Esophagus squamous epithelium (tissue), 5 donors: Measurements from ENCODE around the gene KLK13. TPM values are rescaled to one million over a fixed set of nuclear protein-coding genes. Genes with fewer than 3 reads are reported as not detected.

Experiments
- DNase-seq: peaks from one replicate; lab custom pipeline; 2025; lab: John Stamatoyannopoulos, UW
- H3K27ac ChIP-seq, 4 donors: fragments of 200-600 bp; sonication (generic); one replicate each; pipeline ENCODE4 v1.5.1; 2016 to 2019; ENCODE audit warnings: mild to moderate bottlenecking in 1 of 4
- H3K27me3 ChIP-seq, 4 donors: fragments of 200-600 bp; sonication (generic); 1 replicate in 3 of 4; 2 replicates in 1 of 4; pipeline versions ENCODE4 v1.5.1 to v1.6.0; 2017 to 2021; ENCODE audit warnings: antibody characterized with exemption in 1 of 4
- H3K36me3 ChIP-seq, 3 donors: fragments of 200-600 bp; sonication (generic); one replicate each; pipeline ENCODE4 v1.5.1; 2016 to 2019
- H3K4me1 ChIP-seq, 3 donors: fragments of 200-600 bp; sonication (generic); one replicate each; pipeline ENCODE4 v1.5.1; 2017 to 2019
- H3K4me3 ChIP-seq, 4 donors: fragments of 200-600 bp; sonication (generic); 1 replicate in 3 of 4; 2 replicates in 1 of 4; pipeline ENCODE4 v1.5.1; 2016 to 2019; ENCODE audit warnings: mild to moderate bottlenecking in 2 of 4, moderate library complexity in 1 of 4
- H3K9me3 ChIP-seq, 3 donors: fragments of 200-600 bp; sonication (generic); one replicate each; pipeline ENCODE4 v1.5.1; 2016 to 2019
- POLR2A ChIP-seq, 4 donors: fragments of 450-650 bp; IDR thresholded peaks; one replicate each; pipeline ENCODE4 v1.6.1; 2017; ENCODE audit warnings: antibody characterized with exemption in 4 of 4, mild to moderate bottlenecking in 4 of 4, moderate library complexity in 3 of 4
- WGBS, 2 donors: methylation state at CpG; one replicate each; pipeline ENCODE4 v1.1.5; 2018; 5-methylcytosine and 5-hydroxymethylcytosine counted together
- intact Hi-C: fragments of 100-400 bp; cut with DNase I; formaldehyde crosslinking; loops from one replicate; pipeline ENCODE4 v1.15.0; 2022
- total RNA-seq, 4 donors: library from RNA; depleted of rRNA; stranded (reverse); fragments of >200 nt; gene quantifications; one replicate each; pipeline ENCODE4 v1.1.0, GENCODE V29; 2016
- TF ChIP-seq, protein P1 (sequence below), 6 experiments: fragments of 450-650 bp in 4 of 6; fragments of 200-600 bp in 2 of 6; sonication (generic) in 2 of 6; IDR thresholded peaks; one replicate each; pipeline ENCODE4 v1.5.1; 2016 to 2019; ENCODE audit warnings: antibody characterized with exemption in 6 of 6, mild to moderate bottlenecking in 4 of 6, moderate library complexity in 4 of 6
- donor health status: DM: yes; HTN: yes; CAD: no.

KLK13 gene
- total RNA-seq, 4 donors from 2014 or later: 163 to 973 (median 600) TPM

DNA sequence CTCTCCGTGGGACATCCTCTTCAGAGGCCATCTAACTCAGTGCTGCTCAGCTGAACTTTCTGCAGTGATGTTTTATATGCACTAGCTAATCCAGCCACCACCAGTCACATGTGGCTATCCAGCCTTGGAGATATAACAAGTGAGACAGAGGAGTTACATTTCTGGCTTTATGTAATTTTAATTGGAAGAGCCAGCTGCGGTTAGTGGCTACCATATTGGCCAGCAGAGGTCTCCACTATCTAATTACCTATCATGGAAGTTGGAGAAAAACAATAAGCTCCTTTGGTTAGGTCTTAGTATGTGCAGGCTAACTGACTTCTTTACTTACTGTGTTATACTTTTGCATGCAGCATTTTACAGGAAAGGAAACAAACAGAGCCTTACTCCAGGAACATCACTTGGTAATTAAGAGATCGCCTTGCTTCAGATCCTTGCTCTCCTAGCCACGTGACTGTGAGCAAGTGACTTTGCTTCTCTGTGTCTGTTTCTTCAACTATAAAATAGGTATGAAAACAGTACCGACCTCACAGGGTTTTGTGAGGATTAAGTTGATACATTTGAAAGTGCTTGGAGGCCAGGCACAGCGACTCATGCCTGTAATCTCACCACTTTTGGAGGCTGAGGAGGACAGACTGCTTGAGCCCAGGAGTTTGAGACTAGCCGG lies 43.8 kb downstream of the KLK13 start:
- Histone ChIP-seq H3K27ac (peak overlapping the region; percentile 39 to 94 (median 88)), H3K27me3 (peaks cover 0 to 87% (median 2%) of the 10 kb centered on the region in 4 donors), H3K9me3 (no peaks in the 10 kb centered on the region), H3K4me3 (no peak overlapping the region), H3K4me1 (peaks cover 16 to 86% (median 20%) of the 10 kb centered on the region in 3 donors), H3K36me3 (peaks cover 0 to 25% (median 0%) of the 10 kb centered on the region in 3 donors)
- no peak for DNase-seq
- 24 to 33% methylated on average over 6 of the region's 7 CpGs for WGBS, 2 donors
- intact Hi-C loops: loop anchor here (5.0 kb wide), 1 partner anchor 71 kb away; no protein-coding TSS in a partner anchor
- TF ChIP-seq POLR2A (IDR thresholded peaks at IDR 0.05): no peak
- TF ChIP-seq, protein P1, sequence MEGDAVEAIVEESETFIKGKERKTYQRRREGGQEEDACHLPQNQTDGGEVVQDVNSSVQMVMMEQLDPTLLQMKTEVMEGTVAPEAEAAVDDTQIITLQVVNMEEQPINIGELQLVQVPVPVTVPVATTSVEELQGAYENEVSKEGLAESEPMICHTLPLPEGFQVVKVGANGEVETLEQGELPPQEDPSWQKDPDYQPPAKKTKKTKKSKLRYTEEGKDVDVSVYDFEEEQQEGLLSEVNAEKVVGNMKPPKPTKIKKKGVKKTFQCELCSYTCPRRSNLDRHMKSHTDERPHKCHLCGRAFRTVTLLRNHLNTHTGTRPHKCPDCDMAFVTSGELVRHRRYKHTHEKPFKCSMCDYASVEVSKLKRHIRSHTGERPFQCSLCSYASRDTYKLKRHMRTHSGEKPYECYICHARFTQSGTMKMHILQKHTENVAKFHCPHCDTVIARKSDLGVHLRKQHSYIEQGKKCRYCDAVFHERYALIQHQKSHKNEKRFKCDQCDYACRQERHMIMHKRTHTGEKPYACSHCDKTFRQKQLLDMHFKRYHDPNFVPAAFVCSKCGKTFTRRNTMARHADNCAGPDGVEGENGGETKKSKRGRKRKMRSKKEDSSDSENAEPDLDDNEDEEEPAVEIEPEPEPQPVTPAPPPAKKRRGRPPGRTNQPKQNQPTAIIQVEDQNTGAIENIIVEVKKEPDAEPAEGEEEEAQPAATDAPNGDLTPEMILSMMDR (IDR thresholded peaks at IDR 0.05): peak; percentile 33 to 89 (median 67)

DNA sequence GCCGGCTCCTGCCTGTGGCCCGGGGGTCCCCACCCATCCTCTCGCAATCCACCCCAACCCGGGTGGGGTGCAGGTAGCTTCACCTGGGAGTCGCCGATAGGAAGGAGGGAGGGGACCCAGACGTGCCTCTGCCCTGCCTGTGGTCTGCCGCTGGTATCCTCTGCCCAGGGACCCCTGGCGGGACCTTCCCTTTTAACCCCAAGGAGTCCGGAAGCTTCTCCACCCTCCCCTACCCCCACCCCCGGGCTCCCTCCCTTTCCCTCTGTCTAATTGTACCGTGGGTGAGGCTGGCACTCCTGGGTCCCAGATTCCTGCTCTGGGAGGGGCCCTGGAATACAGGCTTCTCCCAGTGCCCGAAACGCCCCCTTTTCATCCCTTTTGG lies 45.4 kb downstream of the KLK13 start, which contains the start of gene KLK10:
Gene KLK10 (minus strand): TSS at position 166 of the 382 bp plus-strand sequence. CDS start 579 bp downstream, outside the sequence.
- H3K9me3 ChIP-seq: no peaks in the 10 kb centered on the region
- intact Hi-C loops: loop anchor here (5.0 kb wide), 1 partner anchor 87 kb away; no protein-coding TSS in a partner anchor
- 0% methylated on average over 1 of the region's 14 CpGs; no CpG with 5 or more reads in 1 of the 2 donors for WGBS, 2 donors
- H3K27me3 ChIP-seq: peaks cover 0 to 87% (median 2%) of the 10 kb centered on the region in 4 donors
- no peak for TF ChIP-seq POLR2A (IDR thresholded peaks at IDR 0.05)
- TF ChIP-seq, protein P1 (IDR thresholded peaks at IDR 0.05): no peak
- H3K4me1 ChIP-seq: peaks cover 14 to 70% (median 16%) of the 10 kb centered on the region in 3 donors
- H3K27ac ChIP-seq: peak within 1 kb of the TSS; percentile 80 to 94 (median 88)
- DNase-seq: no peak
- H3K36me3 ChIP-seq: peaks cover 0 to 33% (median 0%) of the 10 kb centered on the region in 3 donors
- peak within 1 kb of the TSS; percentile 44 to 65 (median 60) for H3K4me3 ChIP-seq

GRCh38 chr19:51018745-51019543 lies 45.9 kb downstream of the KLK13 start:
- TF ChIP-seq, protein P1 (IDR thresholded peaks at IDR 0.05): no peak
- peak in 2 of 4 donors; percentile 33 to 72 for TF ChIP-seq POLR2A (IDR thresholded peaks at IDR 0.05)
- intact Hi-C loops: loop anchor here (5.0 kb wide), 1 partner anchor 87 kb away; no protein-coding TSS in a partner anchor
- peaks cover 14 to 64% (median 16%) of the 10 kb centered on the region in 3 donors for H3K4me1 ChIP-seq
- peaks cover 0 to 33% (median 0%) of the 10 kb centered on the region in 3 donors for H3K36me3 ChIP-seq
- no peak for DNase-seq
- H3K27me3 ChIP-seq: peaks cover 0 to 87% (median 2%) of the 10 kb centered on the region in 4 donors
- peak overlapping the region; percentile 80 to 94 (median 88) for H3K27ac ChIP-seq
- peak overlapping the region; percentile 44 to 65 (median 60) for H3K4me3 ChIP-seq
- no peaks in the 10 kb centered on the region for H3K9me3 ChIP-seq
- WGBS, 2 donors: 1 to 9% methylated on average over 18 to 27 of the region's 68 CpGs

- WGBS, 2 donors: 2% methylated on average over 31 to 55 of the region's 68 CpGs
- intact Hi-C loops: loop anchor here (5.0 kb wide), 1 partner anchor 85 kb away; no protein-coding TSS in a partner anchor
Observed at GRCh38 chr19:51016798-51017683, 47.9 kb downstream of the KLK13 start.

More at GRCh38 chr19:51016798-51017683, 47.9 kb downstream of the KLK13 start:
- peak overlapping the region; percentile 49 to 66 (median 60) for H3K4me3 ChIP-seq
- H3K9me3 ChIP-seq: no peaks in the 10 kb centered on the region
- peaks cover 0 to 85% (median 2%) of the 10 kb centered on the region in 4 donors for H3K27me3 ChIP-seq
- TF ChIP-seq, protein P1 (IDR thresholded peaks at IDR 0.05): peak; percentile 36 to 96 (median 89)
- TF ChIP-seq POLR2A (IDR thresholded peaks at IDR 0.05): peak in 1 of 4 donors; percentile 8
- peak overlapping the region; percentile 85 to 94 (median 88) for H3K27ac ChIP-seq
- peaks cover 14 to 56% (median 16%) of the 10 kb centered on the region in 3 donors for H3K4me1 ChIP-seq
- DNase-seq: no peak
- peaks cover 0 to 15% (median 0%) of the 10 kb centered on the region in 3 donors for H3K36me3 ChIP-seq
